ENCODE measurements around the gene CIAO1. TPM values are rescaled to one million over a fixed set of nuclear protein-coding genes. Genes with fewer than 3 reads are reported as not detected.
A peak's percentile ranks its signal among the peaks of the same experiment; 100 is the strongest.

CIAO1 gene
- total and polyA plus RNA-seq, 2 of the 13 experiments (the other 11 are each of a cell fraction or from before 2014, with no cell fraction given): 99.3 to 120 TPM

DNA sequence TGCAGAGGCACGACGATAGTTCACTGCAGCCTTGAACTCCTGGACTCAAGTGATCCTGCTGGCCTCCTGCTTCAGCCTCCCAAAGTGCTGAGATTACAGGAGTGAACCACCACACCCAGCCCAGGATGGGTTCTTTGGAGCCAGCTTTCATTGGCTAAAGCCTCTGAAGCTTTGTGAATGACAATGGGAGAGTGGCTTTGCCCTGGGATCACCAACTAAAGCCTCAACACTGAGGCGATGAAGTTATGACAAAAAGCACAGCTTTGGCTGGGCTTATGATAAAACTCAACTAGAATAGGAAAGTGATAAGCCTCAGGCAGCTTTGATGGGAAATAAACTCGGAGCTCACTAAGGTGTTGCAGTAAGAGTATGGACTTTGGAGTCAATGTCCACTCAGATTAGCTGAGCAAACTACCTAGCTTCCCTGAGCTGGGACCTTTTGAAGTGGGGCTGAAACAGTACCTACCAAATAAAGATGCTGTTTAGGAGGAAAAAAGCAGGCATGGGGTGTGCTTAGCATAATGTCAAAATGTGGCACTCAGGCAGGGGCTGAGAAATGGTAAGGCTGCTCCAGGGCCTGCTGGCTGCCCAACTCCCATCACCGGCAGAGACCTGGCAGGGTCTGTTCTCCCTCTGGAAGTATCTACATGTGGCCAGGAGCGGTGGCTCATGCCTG lies 4.6 kb upstream of the CIAO1 start (continued):
- TF ChIP-seq PAWR (CRISPR knock-in tag; IDR thresholded peaks at IDR 0.05; ENCODE audit: borderline replicate concordance): 0 out of 2 replicates have a peak, but pooled peaks have one; percentile 55
- 0 out of 2 replicates have a peak, but pooled peaks have one; percentile 26 for TF ChIP-seq FOXK1 (CRISPR knock-in tag; IDR thresholded peaks at IDR 0.05; ENCODE audit: borderline replicate concordance, low read depth)
- no peak for TF ChIP-seq ZNF619 (CRISPR knock-in tag; IDR thresholded peaks at IDR 0.05)
- TF ChIP-seq ZNF703 (CRISPR knock-in tag; IDR thresholded peaks at IDR 0.05; ENCODE audit: borderline replicate concordance): no peak
- TF ChIP-seq, protein P1, sequence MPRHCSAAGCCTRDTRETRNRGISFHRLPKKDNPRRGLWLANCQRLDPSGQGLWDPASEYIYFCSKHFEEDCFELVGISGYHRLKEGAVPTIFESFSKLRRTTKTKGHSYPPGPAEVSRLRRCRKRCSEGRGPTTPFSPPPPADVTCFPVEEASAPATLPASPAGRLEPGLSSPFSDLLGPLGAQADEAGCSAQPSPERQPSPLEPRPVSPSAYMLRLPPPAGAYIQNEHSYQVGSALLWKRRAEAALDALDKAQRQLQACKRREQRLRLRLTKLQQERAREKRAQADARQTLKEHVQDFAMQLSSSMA (CRISPR knock-in tag; IDR thresholded peaks at IDR 0.05): peak; percentile 17; the same call in 1 of the 2 replicates
- 0 out of 2 replicates have a peak, but pooled peaks have one; percentile 39 for TF ChIP-seq TOPORS (CRISPR knock-in tag; IDR thresholded peaks at IDR 0.05)
- TF ChIP-seq, protein P2, sequence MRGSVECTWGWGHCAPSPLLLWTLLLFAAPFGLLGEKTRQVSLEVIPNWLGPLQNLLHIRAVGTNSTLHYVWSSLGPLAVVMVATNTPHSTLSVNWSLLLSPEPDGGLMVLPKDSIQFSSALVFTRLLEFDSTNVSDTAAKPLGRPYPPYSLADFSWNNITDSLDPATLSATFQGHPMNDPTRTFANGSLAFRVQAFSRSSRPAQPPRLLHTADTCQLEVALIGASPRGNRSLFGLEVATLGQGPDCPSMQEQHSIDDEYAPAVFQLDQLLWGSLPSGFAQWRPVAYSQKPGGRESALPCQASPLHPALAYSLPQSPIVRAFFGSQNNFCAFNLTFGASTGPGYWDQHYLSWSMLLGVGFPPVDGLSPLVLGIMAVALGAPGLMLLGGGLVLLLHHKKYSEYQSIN (CRISPR knock-in tag; IDR thresholded peaks at IDR 0.05; ENCODE audit: borderline replicate concordance): no peak
- TF ChIP-seq ZNF709 (CRISPR knock-in tag; IDR thresholded peaks at IDR 0.05): no peak
- TF ChIP-seq, protein P3, sequence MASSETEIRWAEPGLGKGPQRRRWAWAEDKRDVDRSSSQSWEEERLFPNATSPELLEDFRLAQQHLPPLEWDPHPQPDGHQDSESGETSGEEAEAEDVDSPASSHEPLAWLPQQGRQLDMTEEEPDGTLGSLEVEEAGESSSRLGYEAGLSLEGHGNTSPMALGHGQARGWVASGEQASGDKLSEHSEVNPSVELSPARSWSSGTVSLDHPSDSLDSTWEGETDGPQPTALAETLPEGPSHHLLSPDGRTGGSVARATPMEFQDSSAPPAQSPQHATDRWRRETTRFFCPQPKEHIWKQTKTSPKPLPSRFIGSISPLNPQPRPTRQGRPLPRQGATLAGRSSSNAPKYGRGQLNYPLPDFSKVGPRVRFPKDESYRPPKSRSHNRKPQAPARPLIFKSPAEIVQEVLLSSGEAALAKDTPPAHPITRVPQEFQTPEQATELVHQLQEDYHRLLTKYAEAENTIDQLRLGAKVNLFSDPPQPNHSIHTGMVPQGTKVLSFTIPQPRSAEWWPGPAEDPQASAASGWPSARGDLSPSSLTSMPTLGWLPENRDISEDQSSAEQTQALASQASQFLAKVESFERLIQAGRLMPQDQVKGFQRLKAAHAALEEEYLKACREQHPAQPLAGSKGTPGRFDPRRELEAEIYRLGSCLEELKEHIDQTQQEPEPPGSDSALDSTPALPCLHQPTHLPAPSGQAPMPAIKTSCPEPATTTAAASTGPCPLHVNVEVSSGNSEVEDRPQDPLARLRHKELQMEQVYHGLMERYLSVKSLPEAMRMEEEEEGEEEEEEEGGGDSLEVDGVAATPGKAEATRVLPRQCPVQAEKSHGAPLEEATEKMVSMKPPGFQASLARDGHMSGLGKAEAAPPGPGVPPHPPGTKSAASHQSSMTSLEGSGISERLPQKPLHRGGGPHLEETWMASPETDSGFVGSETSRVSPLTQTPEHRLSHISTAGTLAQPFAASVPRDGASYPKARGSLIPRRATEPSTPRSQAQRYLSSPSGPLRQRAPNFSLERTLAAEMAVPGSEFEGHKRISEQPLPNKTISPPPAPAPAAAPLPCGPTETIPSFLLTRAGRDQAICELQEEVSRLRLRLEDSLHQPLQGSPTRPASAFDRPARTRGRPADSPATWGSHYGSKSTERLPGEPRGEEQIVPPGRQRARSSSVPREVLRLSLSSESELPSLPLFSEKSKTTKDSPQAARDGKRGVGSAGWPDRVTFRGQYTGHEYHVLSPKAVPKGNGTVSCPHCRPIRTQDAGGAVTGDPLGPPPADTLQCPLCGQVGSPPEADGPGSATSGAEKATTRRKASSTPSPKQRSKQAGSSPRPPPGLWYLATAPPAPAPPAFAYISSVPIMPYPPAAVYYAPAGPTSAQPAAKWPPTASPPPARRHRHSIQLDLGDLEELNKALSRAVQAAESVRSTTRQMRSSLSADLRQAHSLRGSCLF (CRISPR knock-in tag; IDR thresholded peaks at IDR 0.05; ENCODE audit: borderline replicate concordance): no peak
- peak; percentile 82; the same call in 1 of the 2 replicates for TF ChIP-seq ZNF205 (CRISPR knock-in tag; IDR thresholded peaks at IDR 0.05)
- TF ChIP-seq, protein P4, sequence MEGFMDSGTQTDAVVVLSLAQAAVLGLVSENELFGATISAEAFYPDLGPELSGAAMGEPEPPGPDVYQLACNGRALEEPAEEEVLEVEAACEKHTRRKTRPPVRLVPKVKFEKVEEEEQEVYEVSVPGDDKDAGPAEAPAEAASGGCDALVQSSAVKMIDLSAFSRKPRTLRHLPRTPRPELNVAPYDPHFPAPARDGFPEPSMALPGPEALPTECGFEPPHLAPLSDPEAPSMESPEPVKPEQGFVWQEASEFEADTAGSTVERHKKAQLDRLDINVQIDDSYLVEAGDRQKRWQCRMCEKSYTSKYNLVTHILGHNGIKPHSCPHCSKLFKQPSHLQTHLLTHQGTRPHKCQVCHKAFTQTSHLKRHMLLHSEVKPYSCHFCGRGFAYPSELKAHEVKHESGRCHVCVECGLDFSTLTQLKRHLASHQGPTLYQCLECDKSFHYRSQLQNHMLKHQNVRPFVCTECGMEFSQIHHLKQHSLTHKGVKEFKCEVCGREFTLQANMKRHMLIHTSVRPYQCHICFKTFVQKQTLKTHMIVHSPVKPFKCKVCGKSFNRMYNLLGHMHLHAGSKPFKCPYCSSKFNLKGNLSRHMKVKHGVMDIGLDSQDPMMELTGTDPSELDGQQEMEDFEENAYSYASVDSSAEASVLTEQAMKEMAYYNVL (CRISPR knock-in tag; IDR thresholded peaks at IDR 0.05; ENCODE audit: borderline replicate concordance): no peak
- 0 out of 2 replicates have a peak, but pooled peaks have one; percentile 34 for TF ChIP-seq SIX1 (CRISPR knock-in tag; IDR thresholded peaks at IDR 0.05; ENCODE audit: borderline replicate concordance)
- TF ChIP-seq MEIS1 (CRISPR knock-in tag; IDR thresholded peaks at IDR 0.05; ENCODE audit: borderline replicate concordance): no peak
- TF ChIP-seq, protein P5, sequence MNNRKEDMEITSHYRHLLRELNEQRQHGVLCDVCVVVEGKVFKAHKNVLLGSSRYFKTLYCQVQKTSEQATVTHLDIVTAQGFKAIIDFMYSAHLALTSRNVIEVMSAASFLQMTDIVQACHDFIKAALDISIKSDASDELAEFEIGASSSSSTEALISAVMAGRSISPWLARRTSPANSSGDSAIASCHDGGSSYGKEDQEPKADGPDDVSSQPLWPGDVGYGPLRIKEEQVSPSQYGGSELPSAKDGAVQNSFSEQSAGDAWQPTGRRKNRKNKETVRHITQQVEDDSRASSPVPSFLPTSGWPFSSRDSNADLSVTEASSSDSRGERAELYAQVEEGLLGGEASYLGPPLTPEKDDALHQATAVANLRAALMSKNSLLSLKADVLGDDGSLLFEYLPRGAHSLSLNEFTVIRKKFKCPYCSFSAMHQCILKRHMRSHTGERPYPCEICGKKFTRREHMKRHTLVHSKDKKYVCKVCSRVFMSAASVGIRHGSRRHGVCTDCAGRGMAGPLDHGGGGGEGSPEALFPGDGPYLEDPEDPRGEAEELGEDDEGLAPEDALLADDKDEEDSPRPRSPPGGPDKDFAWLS (CRISPR knock-in tag; IDR thresholded peaks at IDR 0.05; ENCODE audit: borderline replicate concordance): no peak; the same call in 1 of the 2 replicates
- no peak for TF ChIP-seq ATF7-NPFF (CRISPR knock-in tag; IDR thresholded peaks at IDR 0.05; ENCODE audit: low read depth)
- 0 out of 2 replicates have a peak, but pooled peaks have one; percentile 40 for TF ChIP-seq NCOA2 (CRISPR knock-in tag; IDR thresholded peaks at IDR 0.05)

Measured in HepG2 (cell line).